ENCODE data around the gene SMG6.
"Not testable (repeated sequence)": the region's sequence is repeated elsewhere in the genome, so short reads cannot be mapped to it uniquely, and the experiment has no call there.

The SMG6 gene

DNA sequence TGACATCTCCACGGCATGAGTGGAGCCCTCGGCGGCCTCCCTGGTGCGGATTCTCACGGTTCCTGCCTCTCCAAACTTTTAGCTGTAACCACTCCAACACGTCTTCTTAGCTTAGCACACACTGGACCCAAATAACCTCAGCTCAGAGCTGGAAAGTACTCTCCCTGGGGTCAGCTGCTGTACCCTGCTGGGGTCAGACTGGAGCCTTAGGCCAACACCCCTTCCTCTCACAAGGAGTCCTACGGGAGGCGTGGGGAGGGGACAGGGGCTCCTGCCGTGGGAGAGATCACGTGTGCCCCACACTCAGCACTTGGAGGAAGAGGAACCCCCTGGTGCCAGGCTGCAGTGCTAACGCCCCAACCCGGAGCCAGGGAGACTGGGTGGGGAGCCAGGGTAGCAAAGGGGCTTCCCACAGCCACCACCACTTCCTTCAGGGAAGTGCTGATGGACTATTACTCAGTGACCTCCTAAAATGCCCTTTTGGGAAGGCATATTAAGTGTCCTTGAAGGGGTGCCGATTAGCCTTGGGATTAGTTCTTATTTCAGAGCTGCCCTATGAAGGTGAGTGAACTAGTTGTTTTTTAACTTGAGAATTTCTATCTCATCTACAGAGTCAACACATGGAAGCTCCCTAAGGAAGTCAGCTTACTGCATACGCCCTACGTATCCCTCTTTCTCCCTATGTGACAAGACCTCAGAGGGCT, 124.6 kb downstream of the SMG6 start:
- DNase-seq (ENCODE audit: low spot score), result no peak

DNA sequence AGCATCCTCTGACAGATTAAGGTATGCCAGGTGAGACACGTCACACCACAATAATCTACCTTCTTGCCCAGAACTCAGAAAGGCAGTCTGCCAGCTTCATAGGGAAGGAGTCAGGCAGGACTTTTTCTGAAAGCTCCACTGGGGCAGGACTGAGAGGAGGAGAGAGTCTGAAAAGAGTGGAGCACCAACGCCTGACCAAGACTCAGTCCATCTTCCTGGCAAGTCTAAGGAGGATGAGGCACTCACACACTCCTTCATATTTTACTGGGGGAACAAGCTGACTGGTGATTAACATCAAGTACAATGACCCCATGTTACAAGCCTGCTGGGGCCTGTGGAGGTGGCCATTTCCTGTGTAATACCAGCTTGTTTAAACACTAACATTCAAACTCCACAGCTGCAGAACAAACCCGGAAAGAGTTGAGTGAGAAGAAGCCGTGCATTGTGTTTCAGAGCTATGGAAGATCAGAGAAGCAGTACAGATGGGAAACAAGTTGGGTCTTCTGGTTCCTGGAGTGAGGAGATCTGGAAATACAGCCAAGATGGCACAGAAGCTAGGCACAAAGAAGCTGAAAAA, 126.3 kb downstream of the SMG6 start:
- no peak for DNase-seq (ENCODE audit: low spot score)

DNA sequence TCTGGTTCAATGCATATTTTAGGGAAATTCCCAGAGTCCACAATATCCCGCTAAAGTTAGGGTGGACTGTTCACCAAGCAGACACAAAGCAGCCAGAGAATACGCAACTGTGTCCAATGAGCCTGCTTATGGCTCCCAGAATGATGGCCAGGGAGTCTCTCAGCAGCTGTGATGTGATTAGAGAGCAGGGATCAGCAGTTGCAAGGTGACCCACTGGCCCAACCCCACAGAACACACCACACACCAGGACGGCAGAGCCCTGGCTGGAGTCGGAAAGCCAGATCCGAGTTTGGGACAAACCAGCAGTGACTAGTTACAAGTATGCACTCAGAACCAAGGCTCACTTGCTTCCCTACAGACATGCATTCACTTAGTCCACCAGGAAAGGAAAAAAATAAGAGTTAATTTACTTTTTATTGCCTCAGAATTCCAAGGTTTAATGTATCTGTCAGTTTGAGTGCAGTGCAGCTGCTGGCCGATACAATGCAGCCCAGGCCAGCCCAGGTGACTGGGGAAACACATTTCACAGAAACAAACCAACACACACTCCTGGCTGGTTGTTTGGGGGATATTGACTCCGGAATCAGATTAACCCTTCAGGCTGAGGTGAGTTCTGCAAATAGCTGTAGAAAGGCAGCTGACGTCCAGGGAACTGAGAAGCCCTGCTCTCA, 127.0 kb downstream of the SMG6 start:
- DNase-seq (ENCODE audit: low spot score), result no peak

DNA sequence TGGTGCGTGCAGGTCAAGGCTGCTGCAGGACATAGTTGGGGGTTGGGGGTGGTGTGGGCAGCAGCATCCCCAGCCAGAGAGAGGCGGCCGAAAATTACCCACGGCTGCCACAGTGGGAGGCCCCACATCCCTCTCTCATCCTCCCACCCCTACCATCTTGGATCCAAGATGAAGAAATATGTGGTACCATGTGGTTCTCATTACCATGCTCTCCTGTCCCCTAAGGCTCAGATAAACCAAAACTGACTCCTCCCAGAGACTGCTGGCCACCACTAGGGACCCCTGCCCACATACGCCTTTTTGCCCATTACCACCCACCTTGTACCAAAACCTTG, 128.3 kb downstream of the SMG6 start:
- no peak for DNase-seq (ENCODE audit: low spot score)

DNA sequence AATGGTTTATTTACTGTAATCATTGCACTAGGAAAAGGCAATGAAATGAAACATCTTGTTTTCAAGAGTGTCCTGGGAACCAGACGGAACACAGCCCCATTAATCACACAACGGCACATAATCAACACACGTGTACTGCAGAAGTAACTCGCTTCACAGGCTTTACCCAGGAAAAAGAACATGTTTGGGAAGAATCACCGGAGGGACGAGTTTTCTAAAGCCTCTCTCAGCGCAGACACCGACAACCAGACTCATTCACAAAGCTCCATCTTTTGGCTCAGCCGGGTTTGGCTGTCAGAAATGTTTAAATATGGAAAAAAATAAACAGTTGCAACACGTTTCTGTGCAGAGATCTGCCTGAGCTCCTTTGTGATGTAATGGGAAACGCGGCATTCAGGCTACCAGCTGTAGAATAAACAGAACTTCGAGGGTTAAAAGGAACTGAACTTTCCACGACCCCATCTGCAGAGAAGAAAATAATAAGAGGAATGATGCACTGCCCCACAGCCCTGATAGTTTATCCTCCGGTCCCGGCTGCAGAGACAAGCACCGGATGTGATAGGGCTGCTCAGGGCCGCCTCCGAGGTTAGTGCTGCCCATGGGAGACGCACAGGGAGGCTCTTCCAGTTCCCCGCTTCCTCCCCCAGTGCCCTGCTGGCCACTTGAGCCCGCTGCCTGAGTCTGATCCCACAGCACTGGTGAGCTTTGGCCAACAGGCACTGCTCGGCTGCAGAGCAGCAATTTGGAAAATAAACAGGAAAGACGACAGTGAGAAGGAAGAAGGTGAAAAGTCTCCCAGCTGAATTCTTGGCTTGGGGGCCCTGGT, 128.9 kb downstream of the SMG6 start:
- peak; percentile 57 for DNase-seq (ENCODE audit: low spot score)

DNA sequence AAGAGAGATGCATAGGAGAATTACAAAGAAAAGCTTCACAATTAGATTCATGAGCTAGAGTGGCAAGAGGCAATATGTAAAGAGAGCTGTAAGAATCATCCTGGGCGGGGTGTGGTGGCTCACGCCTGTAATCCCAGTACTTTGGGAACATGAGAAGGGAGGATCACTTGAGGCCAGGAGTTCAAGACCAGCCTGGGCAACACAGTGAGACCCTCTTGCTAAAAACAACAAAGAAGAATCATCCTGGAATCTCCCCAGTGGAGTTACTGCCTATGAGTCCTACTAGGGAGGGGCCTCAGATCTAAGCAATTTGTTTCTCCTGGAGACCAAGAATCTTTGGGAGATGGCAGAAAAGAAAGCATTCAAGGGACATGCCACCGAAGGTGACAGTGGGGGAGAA, 129.6 kb downstream of the SMG6 start:
- DNase-seq (ENCODE audit: low spot score), result no peak

DNA sequence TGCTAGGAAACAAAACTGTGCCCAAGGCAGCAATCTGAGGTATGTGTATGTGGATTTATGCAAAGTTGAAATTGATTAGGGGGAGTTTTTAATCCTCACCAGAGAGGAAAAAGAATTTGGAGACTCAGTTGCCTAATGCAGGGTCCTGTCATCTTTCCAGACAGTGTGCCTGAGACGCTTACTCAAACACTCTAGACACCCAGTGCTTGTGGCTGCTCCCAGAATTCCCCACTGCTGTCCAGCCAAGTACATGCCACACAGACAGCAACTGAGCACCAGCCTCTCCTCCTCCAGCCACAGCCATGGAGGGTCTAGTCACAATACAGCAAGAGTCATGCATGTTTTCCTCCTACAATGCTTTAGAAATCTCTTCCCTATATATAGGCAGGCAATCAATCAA, 130.6 kb downstream of the SMG6 start:
- DNase-seq (ENCODE audit: low spot score), result peak; percentile 50

DNA sequence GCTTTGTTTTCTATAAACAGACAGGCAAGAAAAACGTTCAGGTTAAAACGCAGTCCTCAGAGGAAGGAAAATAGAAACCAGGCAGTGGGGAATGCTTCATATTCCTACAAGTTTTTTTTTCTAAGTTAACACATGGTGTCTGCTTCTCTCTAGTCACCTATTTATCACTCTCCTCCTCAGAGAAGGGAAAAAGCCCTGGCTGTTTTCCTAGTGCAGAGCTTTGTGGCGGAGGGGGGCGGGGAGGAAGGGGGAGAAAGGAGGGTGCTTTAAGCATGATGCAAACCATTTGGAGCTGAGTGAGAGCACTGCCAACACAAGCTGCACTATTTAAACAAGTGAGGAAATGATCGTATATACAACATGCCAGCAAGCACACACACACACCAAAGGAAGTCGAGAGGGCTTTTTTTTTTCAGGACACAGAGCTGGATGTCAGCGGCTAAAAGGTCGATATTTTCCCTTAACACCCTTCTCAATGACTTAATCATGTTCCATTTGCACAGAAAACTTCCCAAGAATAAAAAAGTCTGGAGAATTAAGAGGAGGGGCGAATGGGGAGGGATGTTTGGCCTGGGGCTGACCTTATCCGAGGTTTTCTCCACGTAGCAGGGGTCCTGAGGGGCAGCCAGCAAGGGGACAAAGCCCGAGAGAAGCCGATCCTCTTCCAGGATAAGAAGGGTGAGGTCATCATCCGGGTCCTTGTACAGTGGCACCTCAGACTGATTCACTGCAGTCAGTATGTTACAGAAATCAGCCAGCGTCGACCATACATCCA, 131.3 kb downstream of the SMG6 start:
- DNase-seq (ENCODE audit: low spot score), result peak; percentile 76

DNA sequence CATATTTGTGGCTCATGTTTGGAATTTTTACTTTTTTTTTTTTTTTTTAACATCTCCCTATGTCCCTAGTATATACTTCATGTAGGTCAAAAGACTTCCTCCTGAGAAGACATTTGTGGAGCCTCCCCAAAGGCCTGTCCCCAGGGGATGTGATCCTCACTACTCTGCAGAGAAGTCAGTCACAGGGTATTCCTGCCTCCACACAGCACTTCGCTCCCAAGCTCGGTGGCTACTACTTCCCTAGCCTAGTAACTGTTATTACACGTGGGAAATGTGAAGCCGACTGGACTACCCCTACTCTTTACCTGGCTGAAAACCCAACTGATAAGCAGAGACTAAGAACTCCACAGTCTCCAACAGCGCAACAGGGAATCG, 131.9 kb downstream of the SMG6 start:
- DNase-seq (ENCODE audit: low spot score), result no peak

DNA sequence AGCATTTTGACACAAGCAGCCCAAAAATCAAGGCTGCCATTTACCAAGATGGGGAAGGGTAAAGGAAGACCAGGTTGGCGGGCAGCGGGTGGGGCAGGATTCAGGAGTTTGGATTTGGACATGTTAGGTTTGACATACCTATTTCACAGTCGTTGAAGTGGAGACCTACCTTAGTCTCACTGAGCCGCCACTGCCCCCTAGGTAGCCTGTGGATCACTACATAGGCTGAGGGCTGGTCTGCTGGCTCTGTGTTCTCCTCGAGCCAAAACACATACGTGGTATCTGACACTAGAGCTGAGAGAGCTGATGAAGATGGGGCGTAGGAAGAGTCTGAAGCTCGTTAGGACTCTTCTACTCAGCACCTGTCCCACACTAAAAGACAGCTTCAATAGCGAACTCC, 133.6 kb downstream of the SMG6 start:
- DNase-seq (ENCODE audit: low spot score), result no peak

DNA sequence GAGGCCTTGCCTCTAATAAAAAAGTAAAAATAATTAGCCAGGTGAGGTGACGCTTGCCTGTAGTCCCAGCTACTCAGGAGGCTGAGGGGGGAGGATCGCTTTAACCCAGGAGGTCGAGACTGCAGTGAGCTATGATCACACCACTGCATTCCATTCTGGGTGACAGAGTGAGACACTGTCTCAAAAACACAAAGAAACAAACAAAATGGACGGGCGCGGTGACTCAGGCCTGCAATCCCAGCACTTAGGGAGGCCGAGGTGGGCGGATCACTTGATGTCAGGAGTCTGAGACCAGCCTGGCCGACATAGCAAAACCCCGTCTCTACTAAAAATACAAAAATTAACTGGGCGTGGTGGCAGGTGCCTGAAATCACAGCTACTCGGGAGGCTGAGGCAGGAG, 137.9 kb downstream of the SMG6 start:
- DNase-seq (ENCODE audit: low spot score), result not testable (repeated sequence)

DNA sequence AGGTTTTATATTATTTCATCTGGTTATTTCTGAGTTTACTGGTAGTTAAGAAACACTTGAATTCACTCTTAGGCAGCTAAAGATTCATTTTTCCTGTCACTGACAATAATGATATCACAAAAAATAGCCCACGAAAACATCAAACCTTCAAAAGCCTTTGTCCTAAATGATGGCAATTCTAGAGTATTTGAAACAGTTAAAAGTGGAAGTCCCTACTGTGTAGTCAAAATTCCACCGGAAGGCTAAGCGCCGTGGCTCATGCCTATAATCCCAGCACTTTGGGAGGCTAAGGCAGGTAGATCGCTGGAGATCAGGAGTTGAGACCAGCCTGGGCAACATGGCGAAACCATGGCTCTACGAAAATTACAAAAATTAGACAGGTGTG, 145.2 kb downstream of the SMG6 start:
- no peak for DNase-seq (ENCODE audit: low spot score)

DNA sequence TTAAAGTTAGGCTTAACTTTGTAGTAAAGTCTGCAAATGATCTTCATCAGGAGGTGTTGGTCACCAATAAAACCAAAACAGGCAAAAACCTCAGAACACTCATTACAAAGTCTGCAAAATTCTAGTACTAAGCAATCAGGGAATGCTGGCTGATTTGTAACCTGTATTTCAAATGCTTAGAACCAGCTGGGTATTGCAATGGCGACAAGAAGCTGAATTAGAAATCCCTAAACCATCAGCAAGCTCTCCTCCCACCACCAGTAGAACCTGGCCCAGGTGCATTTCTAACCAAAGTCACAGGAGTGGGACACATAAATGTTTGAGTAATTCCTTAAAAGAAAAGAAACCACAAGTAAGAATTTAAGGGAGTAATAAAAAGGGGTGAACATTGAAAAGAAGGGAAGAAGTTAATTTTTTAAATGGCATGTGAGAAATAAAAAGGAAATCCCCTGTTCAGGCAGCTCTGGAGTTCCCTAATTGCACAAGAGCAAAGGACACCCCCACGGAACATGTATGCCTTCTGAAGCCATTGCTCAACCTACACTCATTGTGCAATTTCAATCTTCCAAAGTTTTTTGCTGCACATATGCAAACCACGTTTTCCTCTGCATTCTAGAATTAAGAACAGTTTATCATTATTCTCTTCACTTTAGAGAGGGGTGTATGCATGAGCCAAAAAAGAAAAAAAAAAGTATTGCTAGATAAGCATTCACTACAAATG, 145.8 kb downstream of the SMG6 start:
- DNase-seq (ENCODE audit: low spot score), result peak; percentile 71

DNA sequence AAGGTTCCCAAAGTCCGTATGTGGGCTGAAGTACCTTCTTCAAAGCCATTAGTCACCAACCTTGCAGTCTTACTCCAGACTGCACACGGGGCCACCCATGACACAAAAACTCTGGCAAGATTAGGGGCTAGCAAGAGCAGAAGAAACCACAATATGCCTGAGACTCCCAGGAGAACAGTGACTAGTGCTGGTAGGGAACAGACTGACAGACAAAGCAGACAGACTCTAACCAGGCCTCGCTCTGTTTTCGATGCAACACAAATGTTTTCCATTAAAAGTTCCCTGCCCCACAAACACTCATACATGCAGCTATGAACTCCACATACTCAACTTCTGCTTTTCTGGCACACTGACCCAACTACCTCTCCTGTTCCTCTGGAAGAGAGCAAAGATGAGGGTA, 146.5 kb downstream of the SMG6 start:
- DNase-seq (ENCODE audit: low spot score), result peak; percentile 70

DNA sequence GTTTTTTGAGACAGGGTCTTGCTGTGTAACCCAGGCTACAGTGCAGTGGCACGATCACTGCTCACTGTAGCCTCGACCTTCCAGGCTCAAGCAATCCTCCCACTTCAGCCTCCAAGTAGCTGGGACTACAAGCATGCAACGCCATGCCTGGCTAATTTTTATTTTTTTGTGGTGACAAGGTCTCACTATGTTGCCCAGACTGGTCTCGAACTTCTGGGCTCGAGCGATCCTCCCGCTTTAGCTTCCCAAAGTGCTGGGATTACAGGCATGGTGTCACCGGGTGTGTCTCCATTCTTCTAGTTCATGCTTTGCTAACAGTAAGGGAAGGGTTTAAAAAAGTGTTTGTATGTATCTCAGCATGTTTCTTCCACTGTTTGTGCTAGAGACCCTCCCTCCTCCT, 146.9 kb downstream of the SMG6 start:
- DNase-seq (ENCODE audit: low spot score), result no peak

DNA sequence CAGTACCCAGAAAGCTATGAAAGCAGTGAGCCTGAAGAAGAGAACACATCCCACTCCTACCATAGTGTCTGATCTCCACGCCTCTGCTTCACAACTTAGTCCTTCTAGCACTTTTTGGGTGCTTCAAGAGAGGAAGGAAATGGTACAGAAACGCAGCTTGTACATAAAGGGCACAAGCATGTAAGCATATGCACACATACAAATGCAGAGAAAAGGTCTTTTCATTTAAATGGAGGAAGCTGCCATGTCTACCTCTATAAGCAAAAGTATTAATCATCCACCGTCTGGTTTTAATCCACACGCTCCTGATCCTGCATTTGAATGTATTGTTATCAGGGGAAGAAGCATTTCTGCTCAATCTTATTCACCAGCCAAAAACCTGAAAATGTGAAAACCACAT, 148.0 kb downstream of the SMG6 start:
- DNase-seq (ENCODE audit: low spot score), result no peak

DNA sequence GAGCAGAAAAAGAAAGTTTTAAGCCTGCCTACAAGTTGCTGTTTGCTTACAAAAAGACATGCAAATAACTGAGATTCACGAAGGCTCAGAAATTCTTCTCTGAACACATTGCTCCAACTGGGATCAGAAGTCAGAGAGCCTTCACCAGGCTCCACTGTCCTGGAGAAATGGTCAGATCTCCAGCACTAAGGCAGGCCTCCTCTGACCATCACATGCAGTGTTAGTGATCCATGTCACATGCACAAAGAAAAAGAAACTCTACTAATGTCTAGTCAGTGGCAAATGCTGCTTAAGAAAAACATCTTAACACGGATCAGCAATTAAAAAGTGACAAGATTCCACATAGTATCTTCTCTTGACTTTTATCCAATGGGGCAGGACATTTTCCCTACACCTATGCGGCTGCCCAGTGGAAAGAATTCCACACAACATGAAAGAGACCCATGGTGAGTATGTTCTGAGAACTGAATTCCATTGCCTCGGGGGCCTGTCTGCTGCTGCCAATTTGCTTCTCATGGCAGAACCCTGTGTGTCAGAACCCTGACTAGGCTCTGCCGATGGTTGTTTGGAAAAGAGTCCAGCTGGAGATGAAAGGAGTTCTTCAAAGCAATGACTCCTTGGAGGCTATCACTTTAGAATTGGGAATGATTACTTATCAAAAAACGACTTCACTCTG, 152.1 kb downstream of the SMG6 start:
- no peak for DNase-seq (ENCODE audit: low spot score)

DNA sequence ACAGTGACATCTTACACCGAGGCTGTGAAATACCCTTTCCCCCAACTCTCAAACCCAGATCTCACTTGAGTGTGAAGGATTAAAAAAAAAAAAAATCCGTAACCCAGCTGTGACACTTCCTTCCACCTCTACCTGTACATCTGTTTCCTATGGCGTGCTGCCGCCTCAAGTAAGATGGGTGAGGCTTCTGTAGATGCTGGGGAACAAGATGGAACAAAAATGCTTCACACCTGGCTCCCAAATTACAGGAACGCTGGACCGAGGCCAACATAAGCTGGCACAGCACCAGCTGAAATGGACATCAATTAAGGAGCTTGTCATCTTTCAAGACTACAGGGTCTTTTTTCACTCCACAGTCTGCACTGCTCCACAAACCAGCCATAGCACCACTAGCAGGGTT, 152.8 kb downstream of the SMG6 start:
- DNase-seq (ENCODE audit: low spot score), result no peak

DNA sequence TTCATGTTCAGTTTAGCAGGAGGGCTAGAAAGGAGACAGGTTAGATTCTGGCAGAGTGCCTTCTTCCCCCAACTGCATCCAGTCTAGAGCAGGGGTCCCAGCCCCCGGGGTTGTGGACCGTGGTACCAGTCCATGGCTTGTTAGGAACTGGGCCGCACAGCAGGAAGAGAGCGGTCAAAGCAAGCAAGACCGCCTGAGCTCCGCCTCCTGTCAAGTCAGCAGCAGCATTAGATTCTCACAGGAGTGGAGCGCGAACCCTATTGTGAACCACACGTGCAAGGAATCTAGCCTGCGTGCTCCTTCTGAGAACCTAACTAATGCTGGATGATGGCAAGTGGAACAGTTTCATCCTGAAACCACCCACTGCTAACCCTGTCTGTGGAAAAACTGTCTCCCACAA, 153.7 kb downstream of the SMG6 start:
- DNase-seq (ENCODE audit: low spot score), result no peak

DNA sequence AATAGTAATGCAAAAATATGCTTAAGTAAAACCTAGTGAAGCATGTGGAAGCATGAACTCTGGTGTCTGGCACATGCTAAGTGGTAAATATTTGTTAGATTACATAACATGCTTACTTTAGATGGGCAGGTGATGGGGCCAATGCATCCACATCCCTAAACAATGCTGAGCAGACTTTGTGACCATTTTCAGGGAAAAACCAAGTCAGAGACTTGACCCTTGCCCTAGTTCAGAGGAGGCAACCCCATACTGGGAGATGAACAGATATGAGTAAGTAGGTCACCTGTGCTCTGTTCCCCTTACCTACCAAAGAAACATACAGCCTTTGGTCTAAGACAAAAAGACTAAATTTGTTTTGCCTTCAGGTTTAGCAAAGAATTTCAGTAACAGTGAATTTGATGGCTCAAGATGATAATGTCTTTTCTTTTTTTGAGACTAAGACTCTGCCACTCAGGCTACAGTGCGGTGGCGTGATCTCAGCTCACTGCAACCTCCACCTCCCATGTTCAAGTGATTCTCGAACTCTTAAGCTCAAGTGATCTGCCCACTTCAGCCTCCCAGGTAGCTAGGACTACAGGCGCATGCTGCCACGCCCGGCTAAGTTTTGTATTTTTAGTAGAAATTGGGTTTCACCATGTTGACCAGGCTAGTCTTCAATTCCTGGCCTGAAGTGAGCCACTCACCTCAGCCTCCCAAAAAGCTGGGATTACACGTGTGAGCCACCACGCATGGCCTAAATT, 157.3 kb downstream of the SMG6 start:
- no peak for DNase-seq (ENCODE audit: low spot score)

Data from AG20443 (cell line).